HepG2 (cell line): ENCODE results near the gene CACNA1D. TPM values are rescaled to one million over a fixed set of nuclear protein-coding genes. Genes with fewer than 3 reads are reported as not detected.

Source experiments
- ATAC-seq: fragments of 200-7000 bp; cut with Tn5 transposase; 3 replicates; pipeline ENCODE4 v1.9.1; 2020; ENCODE audit warnings: mild to moderate bottlenecking, moderate library complexity
- BruUV-seq: library from RNA; stranded (reverse); fragments of 400-500 nt; replicated peaks from 2 replicates; lab custom pipeline; 2021; lab: Mats Ljungman, UMichigan
- CTCF ChIA-PET: fragments of 300-600 bp; formaldehyde crosslinking; extraction: SDS; loops from one replicate; lab custom pipeline; 2021; ENCODE audit warnings: low total read pairs, inconsistent platforms, low intra/inter-chr PET ratio; lab: Yijun Ruan, JAX
- POLR2A ChIA-PET: fragments of 350-600 bp; sonication (Branson Sonifier 250); formaldehyde crosslinking; loops from one replicate; lab custom pipeline; 2020; ENCODE audit warnings: antibody characterized with exemption, inconsistent platforms; lab: Yijun Ruan, JAX
- DNase-seq: peaks from one replicate; pipeline ENCODE4 v3.0.0-alpha.2; 2015; ENCODE audit warnings: low spot score
- FAIRE-seq: peaks from 3 replicates; lab custom pipeline; 2011; peaks lifted over from hg19 to GRCh38; lab: Jason Lieb, UNC
- H2AFZ ChIP-seq: one replicate; pipeline ENCODE4 v1.6.1; 2011; ENCODE audit warnings: low read length, inconsistent platforms
- H3K27ac ChIP-seq: fragments of 300-600 bp; 3 replicates; pipeline ENCODE4 v1.8.0; 2011; ENCODE audit warnings: mixed run types, mild to moderate bottlenecking, mixed read lengths, low read length, inconsistent platforms; ENCODE audit not compliant: insufficient read depth; ENCODE audit errors: extremely low read length
- H3K27me3 ChIP-seq, 2 experiments: fragments of 200-600 bp in 1 of 2; 2 replicates in 1 of 2; 3 replicates in 1 of 2; pipeline versions ENCODE4 v1.6.0 to v1.8.0; 2011; ENCODE audit warnings: low read length in 2 of 2, mild to moderate bottlenecking in 2 of 2, moderate library complexity in 2 of 2, inconsistent platforms in 1 of 2; ENCODE audit not compliant: insufficient read depth in 2 of 2, control insufficient read depth in 1 of 2
- H3K36me3 ChIP-seq, 2 experiments: fragments of 200-600 bp in 1 of 2; replicated peaks in 1 of 2; 2 replicates in 1 of 2; 3 replicates in 1 of 2; pipeline versions ENCODE4 v1.5.1 to v1.8.0; 2011; ENCODE audit warnings: low read length in 2 of 2, inconsistent platforms in 1 of 2; ENCODE audit not compliant: insufficient read depth in 2 of 2, control insufficient read depth in 1 of 2
- H3K4me1 ChIP-seq: 2 replicates; pipeline ENCODE4 v1.5.1; 2012; ENCODE audit warnings: low read length, inconsistent platforms; ENCODE audit not compliant: insufficient read depth
- H3K4me2 ChIP-seq: 2 replicates; pipeline ENCODE4 v1.6.0; 2011; ENCODE audit warnings: low read depth, low read length, inconsistent platforms
- H3K4me3 ChIP-seq, 3 experiments: fragments of 200-600 bp in 1 of 3; sonication (generic), shearing (Covaris generic) in 1 of 3; replicated peaks in 1 of 3; 2 replicates each; pipeline ENCODE4 v1.5.1; 2011 to 2016; ENCODE audit warnings: low read length in 3 of 3, inconsistent platforms in 2 of 3, low read depth in 2 of 3, mild to moderate bottlenecking in 2 of 3, control low read depth in 1 of 3, mixed read lengths in 1 of 3; ENCODE audit not compliant: insufficient read depth in 1 of 3
- H3K79me2 ChIP-seq: one replicate; pipeline ENCODE4 v1.6.1; 2011; ENCODE audit warnings: low read length, inconsistent platforms; ENCODE audit not compliant: insufficient read depth
- H3K9ac ChIP-seq: 2 replicates; pipeline ENCODE4 v1.6.0; 2011; ENCODE audit warnings: mild to moderate bottlenecking, low read depth, low read length, inconsistent platforms; ENCODE audit not compliant: insufficient read depth
- H3K9me3 ChIP-seq: 2 replicates; pipeline ENCODE4 v1.5.1; 2012; ENCODE audit warnings: mild to moderate bottlenecking, low read length
- H4K20me1 ChIP-seq: 2 replicates; pipeline ENCODE4 v1.6.0; 2011; ENCODE audit warnings: inconsistent platforms, mild to moderate bottlenecking, low read length, moderate library complexity; ENCODE audit not compliant: insufficient read depth
- ATF1 ChIP-seq: IDR thresholded peaks from 2 replicates; pipeline ENCODE4 v1.6.1; 2016; ENCODE audit warnings: mild to moderate bottlenecking, control low read depth
- CCDC6 ChIP-seq: sonication (generic); formaldehyde crosslinking; IDR thresholded peaks from 2 replicates; pipeline ENCODE4 v1.8.1; 2022; ENCODE audit warnings: mild to moderate bottlenecking, missing genetic modification reagents, moderate library complexity
- FOSL2 ChIP-seq: sonication (generic); formaldehyde crosslinking; IDR thresholded peaks from 2 replicates; pipeline ENCODE4 v1.4.0; 2020; ENCODE audit warnings: missing genetic modification reagents
- FOXA1 ChIP-seq, 2 experiments: fragments of 450-650 bp in 1 of 2; sonication (generic) in 1 of 2; formaldehyde crosslinking in 1 of 2; IDR thresholded peaks; 2 replicates each; pipeline versions ENCODE4 v1.4.0 to v1.6.1; 2016 to 2020; ENCODE audit warnings: missing genetic modification reagents in 1 of 2
- FOXJ3 ChIP-seq: sonication (generic); formaldehyde crosslinking; IDR thresholded peaks from 2 replicates; pipeline ENCODE4 v1.4.0; 2020; ENCODE audit warnings: missing genetic modification reagents, mild to moderate bottlenecking, borderline replicate concordance
- IKZF1 ChIP-seq: fragments of 450-650 bp; IDR thresholded peaks from 2 replicates; pipeline ENCODE4 v1.7.1; 2016
- IRX3 ChIP-seq: sonication (generic); formaldehyde crosslinking; IDR thresholded peaks from 2 replicates; pipeline ENCODE4 v1.8.1; 2023; ENCODE audit warnings: mild to moderate bottlenecking, low read depth, missing genetic modification reagents, borderline replicate concordance
- KDM2A ChIP-seq: sonication (generic); formaldehyde crosslinking; IDR thresholded peaks from 2 replicates; pipeline ENCODE4 v1.4.0; 2020; ENCODE audit warnings: low read depth, missing genetic modification reagents, borderline replicate concordance
- KLF6 ChIP-seq: IDR thresholded peaks from 2 replicates; pipeline ENCODE4 v1.8.0; 2016; ENCODE audit warnings: missing biosample characterization, missing genetic modification reagents
- MAZ ChIP-seq, 2 experiments: sonication (generic) in 1 of 2; formaldehyde crosslinking in 1 of 2; IDR thresholded peaks; 2 replicates each; pipeline versions ENCODE4 v1.5.0 to v1.6.1; 2012 to 2020; ENCODE audit warnings: low read depth in 2 of 2, mild to moderate bottlenecking in 2 of 2, borderline replicate concordance in 1 of 2, improper control_type of control experiment in 1 of 2, low read length in 1 of 2, missing genetic modification reagents in 1 of 2, moderate library complexity in 1 of 2
- RARG ChIP-seq: sonication (generic); formaldehyde crosslinking; IDR thresholded peaks from 2 replicates; pipeline ENCODE4 v1.4.0; 2020; ENCODE audit warnings: low read depth, mild to moderate bottlenecking, missing genetic modification reagents
- ZNF3 ChIP-seq: IDR thresholded peaks from 2 replicates; pipeline ENCODE4 v1.7.0; 2017; ENCODE audit warnings: inconsistent platforms
- ZNF30 ChIP-seq: sonication (generic); formaldehyde crosslinking; IDR thresholded peaks from 2 replicates; pipeline ENCODE4 v1.5.0; 2020; ENCODE audit warnings: mild to moderate bottlenecking, missing genetic modification reagents
- ZNF383 ChIP-seq: sonication (generic); formaldehyde crosslinking; IDR thresholded peaks from 2 replicates; pipeline ENCODE4 v1.4.0; 2020; ENCODE audit warnings: missing genetic modification reagents, mild to moderate bottlenecking, borderline replicate concordance
- ZNF543 ChIP-seq: sonication (generic); formaldehyde crosslinking; IDR thresholded peaks from 2 replicates; pipeline ENCODE4 v1.4.0; 2020; ENCODE audit warnings: mild to moderate bottlenecking, missing genetic modification reagents
- ZNF616 ChIP-seq: sonication (generic); formaldehyde crosslinking; IDR thresholded peaks from 2 replicates; pipeline ENCODE4 v1.5.0; 2020; ENCODE audit warnings: low read depth, mild to moderate bottlenecking, missing genetic modification reagents
- WGBS: methylation state at CpG from one replicate; pipeline ENCODE4 v1.1.6; 2017; ENCODE audit warnings: low lambda C conversion rate; 5-methylcytosine and 5-hydroxymethylcytosine counted together
- in situ Hi-C: cut with HindIII; loops from 2 replicates; pipeline ENCODE4 v1.10.0; 2017; ENCODE audit warnings: low pct_unique_long_range_greater_than_20kb; ENCODE audit not compliant: extremely low pct_ligation_motif_present
- intact Hi-C: fragments of 100-400 bp; cut with micrococcal nuclease; formaldehyde crosslinking; loops from one replicate; pipeline ENCODE4 v1.10.0; 2022; ENCODE audit not compliant: unreplicated experiment
- polyA plus RNA-seq, 8 experiments: library from polyadenylated mRNA; depleted of rRNA in 3 of 8; stranded (reverse) in 7 of 8; unstranded in 1 of 8; fragments of >200 nt; fragmentation: Illumina TruSeq in 4 of 8; extraction: Trizol in 4 of 8; gene quantifications; 2 replicates each; pipeline versions ENCODE4 v1.2.1 to v1.2.3, GENCODE V29; 2011 to 2016; ENCODE audit warnings: low read depth in 4 of 8, missing spikeins in 1 of 8, mixed read lengths in 1 of 8; ENCODE audit not compliant: insufficient read depth in 1 of 8
- total RNA-seq, 5 experiments: library from RNA; depleted of rRNA; stranded (reverse); fragments of >200 nt; fragmentation: Illumina TruSeq; extraction: Trizol; gene quantifications; 2 replicates each; pipeline ENCODE4 v1.2.3, GENCODE V29; 2016; ENCODE audit warnings: low read depth in 1 of 5
- TF ChIP-seq, protein P1 (sequence below): sonication (generic); formaldehyde crosslinking; conservative IDR thresholded peaks from 2 replicates; pipeline ENCODE4 v1.5.0; 2020; ENCODE audit warnings: missing genetic modification reagents
- TF ChIP-seq, protein P2 (sequence below): sonication (generic); formaldehyde crosslinking; IDR thresholded peaks from 2 replicates; pipeline ENCODE4 v1.4.0; 2020; ENCODE audit warnings: mild to moderate bottlenecking, low read depth, missing genetic modification reagents

The CACNA1D gene
- total and polyA plus RNA-seq, 2 of the 13 experiments (the other 11 are each of a cell fraction or from before 2014, with no cell fraction given) = 0.26 to 0.38 TPM

DNA sequence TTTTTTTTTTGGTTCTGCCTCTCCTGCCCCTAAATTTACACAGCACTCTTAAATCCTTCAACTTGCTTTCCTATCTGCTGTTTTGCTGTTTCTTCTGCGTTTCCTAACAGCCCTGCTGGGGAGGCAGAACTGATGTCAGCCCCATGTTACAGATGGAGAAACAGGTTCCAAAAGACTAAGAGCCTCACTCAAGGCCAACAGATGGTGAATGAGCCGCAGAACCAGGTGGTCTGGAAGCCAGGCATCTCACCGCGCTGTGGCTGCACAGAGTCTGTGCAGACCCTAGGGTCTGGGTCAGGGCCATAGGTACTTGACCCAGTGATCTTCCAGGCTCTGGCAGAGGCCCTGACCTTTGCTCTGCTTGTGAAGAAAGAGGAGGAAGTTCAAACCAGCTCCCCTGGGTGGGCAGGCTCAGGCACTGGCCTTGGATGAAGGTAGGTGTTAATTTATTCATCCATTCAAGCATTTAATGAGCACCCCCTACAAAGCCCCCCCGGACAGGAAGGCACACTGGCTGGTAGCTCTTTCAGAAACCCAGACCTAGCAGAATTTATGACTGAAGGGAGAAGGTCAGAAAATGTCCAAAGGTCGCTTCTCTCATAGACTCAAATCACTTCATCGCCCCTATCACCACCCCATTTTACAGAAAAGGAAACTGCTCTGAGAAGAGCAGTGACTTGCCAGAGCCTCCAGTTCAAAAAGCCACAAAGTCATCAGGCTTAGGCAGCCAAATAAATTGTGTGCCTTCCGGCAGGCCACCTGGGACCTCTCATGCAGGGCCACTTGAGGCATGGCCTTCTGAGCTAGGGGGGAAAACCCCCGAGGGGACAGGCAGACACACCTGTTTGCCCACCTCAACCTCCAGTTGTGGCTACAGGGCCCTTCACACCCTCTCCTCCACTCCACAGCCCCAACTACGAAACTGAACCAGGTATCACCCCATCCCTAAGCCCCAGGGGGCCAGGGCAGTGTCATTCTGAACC lies 349.1 kb downstream of the CACNA1D start (continued):
- TF ChIP-seq FOXA1 (IDR thresholded peaks at IDR 0.05) = no peak
- TF ChIP-seq FOXA1 (CRISPR knock-in tag; IDR thresholded peaks at IDR 0.05) = no peak

- Histone ChIP-seq H3K36me3 (peaks cover 1 to 17% of the 10 kb centered on the region in 2 experiments; a peak in 2 of 5 replicates), H3K79me2 (peaks cover 83% of the 10 kb centered on the region), H3K27me3 (no peaks in the 10 kb centered on the region; a peak in 1 of 5 replicates), H4K20me1 (peaks cover 7% of the 10 kb centered on the region), H3K27ac (peak overlapping the region; percentile 98), H3K4me2 (peak overlapping the region; percentile 98), H3K9ac (peak overlapping the region; percentile 97), H2AFZ (no peak overlapping the region), H3K4me1 (peaks cover 74% of the 10 kb centered on the region), H3K9me3 (no peaks in the 10 kb centered on the region), H3K4me3 (peak overlapping the region; percentile 73 to 92 (median 77))
- POLR2A ChIA-PET = interaction anchor here (0.9 to 6.5 kb wide), 19 partner anchors 8 to 685 kb away, joined by 3 to 156 read pairs (median 8); partner anchors contain the start of genes ACTR8, DCP1A and SELENOK
- peak; percentile 85 for DNase-seq
- BruUV-seq = TSS peak; percentile 43
- ATAC-seq = peak; percentile 12
- in situ Hi-C loops = loop anchor here (5.0 kb wide), 1 partner anchor 38 kb away; the partner anchor contains the start of gene ACTR8
- WGBS = 0% methylated on average over 8 of the region's 9 CpGs
- CTCF ChIA-PET = no interaction called here
- intact Hi-C loops = loop anchor here (5.0 kb wide), 1 partner anchor 37 kb away; no protein-coding TSS in a partner anchor
- FAIRE-seq = peak; percentile 96
- TF ChIP-seq ZNF543 = no peak; the same call in 1 of the 2 replicates
- TF ChIP-seq FOXJ3 (CRISPR knock-in tag) = no peak; the same call in 1 of the 2 replicates
- TF ChIP-seq IRX3 (CRISPR knock-in tag) = no peak; the same call in 1 of the 2 replicates
- TF ChIP-seq RARG = no peak
- no peak for TF ChIP-seq MAZ (IDR thresholded peaks at IDR 0.05; ENCODE audit: borderline replicate concordance, low read depth, low read length)
- TF ChIP-seq MAZ (CRISPR knock-in tag; IDR thresholded peaks at IDR 0.05; ENCODE audit: low read depth) = no peak
- TF ChIP-seq ZNF3 = no peak
- no peak for TF ChIP-seq IKZF1
- TF ChIP-seq, protein P1, sequence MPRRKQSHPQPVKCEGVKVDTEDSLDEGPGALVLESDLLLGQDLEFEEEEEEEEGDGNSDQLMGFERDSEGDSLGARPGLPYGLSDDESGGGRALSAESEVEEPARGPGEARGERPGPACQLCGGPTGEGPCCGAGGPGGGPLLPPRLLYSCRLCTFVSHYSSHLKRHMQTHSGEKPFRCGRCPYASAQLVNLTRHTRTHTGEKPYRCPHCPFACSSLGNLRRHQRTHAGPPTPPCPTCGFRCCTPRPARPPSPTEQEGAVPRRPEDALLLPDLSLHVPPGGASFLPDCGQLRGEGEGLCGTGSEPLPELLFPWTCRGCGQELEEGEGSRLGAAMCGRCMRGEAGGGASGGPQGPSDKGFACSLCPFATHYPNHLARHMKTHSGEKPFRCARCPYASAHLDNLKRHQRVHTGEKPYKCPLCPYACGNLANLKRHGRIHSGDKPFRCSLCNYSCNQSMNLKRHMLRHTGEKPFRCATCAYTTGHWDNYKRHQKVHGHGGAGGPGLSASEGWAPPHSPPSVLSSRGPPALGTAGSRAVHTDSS (CRISPR knock-in tag) = no peak; the same call in 1 of the 2 replicates
- no peak for TF ChIP-seq ZNF383
- no peak for TF ChIP-seq KDM2A
- TF ChIP-seq CCDC6 (CRISPR knock-in tag) = no peak; the same call in 1 of the 2 replicates
- TF ChIP-seq, protein P2, sequence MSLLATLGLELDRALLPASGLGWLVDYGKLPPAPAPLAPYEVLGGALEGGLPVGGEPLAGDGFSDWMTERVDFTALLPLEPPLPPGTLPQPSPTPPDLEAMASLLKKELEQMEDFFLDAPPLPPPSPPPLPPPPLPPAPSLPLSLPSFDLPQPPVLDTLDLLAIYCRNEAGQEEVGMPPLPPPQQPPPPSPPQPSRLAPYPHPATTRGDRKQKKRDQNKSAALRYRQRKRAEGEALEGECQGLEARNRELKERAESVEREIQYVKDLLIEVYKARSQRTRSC = no peak; the same call in 1 of the 2 replicates
- TF ChIP-seq FOSL2 = peak; percentile 56
- TF ChIP-seq ZNF30 = no peak
- TF ChIP-seq ZNF616 (CRISPR knock-in tag) = no peak
- TF ChIP-seq KLF6 (CRISPR knock-in tag) = peak; percentile 44; the same call in 1 of the 2 replicates
- no peak for TF ChIP-seq ATF1 (CRISPR knock-in tag)
Observed at GRCh38 chr3:53844262-53845102, 350.1 kb downstream of the CACNA1D start.
